Hepatocyte (in vitro differentiated cells): ENCODE results near the gene GZF1. TPM values are rescaled to one million over a fixed set of nuclear protein-coding genes. Genes with fewer than 3 reads are reported as not detected.

Source experiments
- DNase-seq: peaks from one replicate; pipeline ENCODE4 v3.0.0-alpha.2; 2016; ENCODE audit warnings: low spot score
- H2AFZ ChIP-seq: fragments of 200-600 bp; sonication (generic); 2 replicates; pipeline ENCODE4 v1.6.0; 2016; ENCODE audit warnings: antibody characterized with exemption, mild to moderate bottlenecking
- H3K27ac ChIP-seq: fragments of 200-600 bp; sonication (generic); 2 replicates; pipeline ENCODE4 v1.5.1; 2016; ENCODE audit warnings: mild to moderate bottlenecking
- H3K27me3 ChIP-seq: fragments of 200-600 bp; sonication (generic); 2 replicates; pipeline ENCODE4 v1.6.1; 2016
- H3K36me3 ChIP-seq: fragments of 200-600 bp; sonication (generic); replicated peaks from 2 replicates; pipeline ENCODE4 v1.5.1; 2016; ENCODE audit warnings: low read depth; ENCODE audit not compliant: insufficient read depth
- H3K4me1 ChIP-seq: fragments of 200-600 bp; sonication (generic); 2 replicates; pipeline ENCODE4 v1.5.1; 2016; ENCODE audit warnings: mild to moderate bottlenecking, moderate library complexity; ENCODE audit not compliant: insufficient read depth
- H3K4me2 ChIP-seq: fragments of 200-600 bp; sonication (generic); 2 replicates; pipeline ENCODE4 v1.6.0; 2016
- H3K4me3 ChIP-seq: fragments of 200-600 bp; sonication (generic); 2 replicates; pipeline ENCODE4 v1.5.1; 2016; ENCODE audit warnings: mild to moderate bottlenecking
- H3K79me2 ChIP-seq: fragments of 200-600 bp; sonication (generic); 2 replicates; pipeline ENCODE4 v1.6.0; 2017; ENCODE audit warnings: mild to moderate bottlenecking
- H3K9me2 ChIP-seq: fragments of 200-600 bp; sonication (generic); replicated peaks from 2 replicates; pipeline ENCODE4 v1.6.0; 2017; ENCODE audit warnings: mild to moderate bottlenecking; ENCODE audit not compliant: insufficient read depth
- H3K9me3 ChIP-seq: fragments of 200-600 bp; sonication (generic); 2 replicates; pipeline ENCODE4 v1.5.1; 2016; ENCODE audit warnings: low read depth, mild to moderate bottlenecking
- H4K20me1 ChIP-seq: fragments of 200-600 bp; sonication (generic); 2 replicates; pipeline ENCODE4 v1.6.0; 2016; ENCODE audit warnings: mild to moderate bottlenecking; ENCODE audit not compliant: insufficient read depth, poor library complexity, severe bottlenecking
- EZH2 ChIP-seq: fragments of 200-600 bp; sonication (generic); IDR thresholded peaks from 2 replicates; pipeline ENCODE4 v1.6.1; 2016; ENCODE audit warnings: antibody characterized with exemption, mild to moderate bottlenecking, borderline replicate concordance
- EZH2phosphoT487 ChIP-seq: fragments of 200-600 bp; sonication (generic); IDR thresholded peaks from one replicate; pipeline ENCODE4 v1.6.1; 2018; ENCODE audit warnings: antibody characterized with exemption, mild to moderate bottlenecking, low read depth, moderate library complexity; ENCODE audit not compliant: unreplicated experiment, severe bottlenecking
- WGBS: methylation state at CpG from one replicate; pipeline ENCODE4 v1.1.6; 2016; ENCODE audit warnings: low lambda C conversion rate; ENCODE audit errors: missing lambda C conversion rate; 5-methylcytosine and 5-hydroxymethylcytosine counted together
- polyA plus RNA-seq: library from polyadenylated mRNA; unstranded; fragments of >200 nt; fragmentation: Nextera tagmentation; extraction: Ambion mirVana; gene quantifications from 2 replicates; pipeline ENCODE4 v1.2.1, GENCODE V29; 2016
- small RNA-seq: library from RNA; depleted of rRNA; stranded (forward); fragments of <200 nt; gene quantifications from one replicate; pipeline ENCODE3, GENCODE V24; 2014
- total RNA-seq: library from RNA; depleted of rRNA; stranded (reverse); fragments of >200 nt; gene quantifications from 2 replicates; pipeline ENCODE4 v1.2.3, GENCODE V29; 2014
- TF ChIP-seq, protein P1 (sequence below): fragments of 200-600 bp; sonication (generic); IDR thresholded peaks from 2 replicates; pipeline ENCODE4 v1.5.1; 2016; ENCODE audit warnings: antibody characterized with exemption, mild to moderate bottlenecking; ENCODE audit not compliant: poor library complexity

Gene GZF1
- total and polyA plus RNA-seq, 2 experiments from 2014 or later, result 8.8 to 17.8 TPM

DNA sequence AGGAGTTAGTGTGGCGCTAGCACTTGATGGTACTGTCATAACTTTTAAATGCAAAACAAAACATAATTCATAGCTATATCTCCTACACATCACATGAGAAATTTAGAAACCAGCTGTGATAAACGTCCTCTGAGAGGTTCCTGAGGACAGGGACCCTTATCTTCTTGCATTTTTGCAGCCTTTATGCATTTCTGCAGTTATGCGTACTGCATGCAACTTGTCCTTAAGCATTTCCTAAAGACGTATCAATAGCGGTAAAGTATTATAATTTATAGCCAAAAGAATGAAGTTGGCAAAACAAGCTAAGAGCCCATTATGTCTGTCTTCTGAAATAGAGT lies 57.6 kb downstream of the GZF1 start:
- Histone ChIP-seq H3K27me3 (no peaks in the 10 kb centered on the region), H3K4me1 (peaks cover 8% of the 10 kb centered on the region), H3K27ac (peak overlapping the region; percentile 93), H2AFZ (peak overlapping the region; percentile 17), H3K9me2 (no peaks in the 10 kb centered on the region), H3K36me3 (no peaks in the 10 kb centered on the region), H3K4me2 (peak overlapping the region; percentile 96), H3K9me3 (no peaks in the 10 kb centered on the region), H4K20me1 (peaks cover 6% of the 10 kb centered on the region), H3K79me2 (peaks cover 64% of the 10 kb centered on the region), H3K4me3 (peak overlapping the region; percentile 89)
- 63% methylated on average over 5 of the region's 5 CpGs for WGBS
- no peak for DNase-seq
- TF ChIP-seq EZH2phosphoT487, result no peak

DNA sequence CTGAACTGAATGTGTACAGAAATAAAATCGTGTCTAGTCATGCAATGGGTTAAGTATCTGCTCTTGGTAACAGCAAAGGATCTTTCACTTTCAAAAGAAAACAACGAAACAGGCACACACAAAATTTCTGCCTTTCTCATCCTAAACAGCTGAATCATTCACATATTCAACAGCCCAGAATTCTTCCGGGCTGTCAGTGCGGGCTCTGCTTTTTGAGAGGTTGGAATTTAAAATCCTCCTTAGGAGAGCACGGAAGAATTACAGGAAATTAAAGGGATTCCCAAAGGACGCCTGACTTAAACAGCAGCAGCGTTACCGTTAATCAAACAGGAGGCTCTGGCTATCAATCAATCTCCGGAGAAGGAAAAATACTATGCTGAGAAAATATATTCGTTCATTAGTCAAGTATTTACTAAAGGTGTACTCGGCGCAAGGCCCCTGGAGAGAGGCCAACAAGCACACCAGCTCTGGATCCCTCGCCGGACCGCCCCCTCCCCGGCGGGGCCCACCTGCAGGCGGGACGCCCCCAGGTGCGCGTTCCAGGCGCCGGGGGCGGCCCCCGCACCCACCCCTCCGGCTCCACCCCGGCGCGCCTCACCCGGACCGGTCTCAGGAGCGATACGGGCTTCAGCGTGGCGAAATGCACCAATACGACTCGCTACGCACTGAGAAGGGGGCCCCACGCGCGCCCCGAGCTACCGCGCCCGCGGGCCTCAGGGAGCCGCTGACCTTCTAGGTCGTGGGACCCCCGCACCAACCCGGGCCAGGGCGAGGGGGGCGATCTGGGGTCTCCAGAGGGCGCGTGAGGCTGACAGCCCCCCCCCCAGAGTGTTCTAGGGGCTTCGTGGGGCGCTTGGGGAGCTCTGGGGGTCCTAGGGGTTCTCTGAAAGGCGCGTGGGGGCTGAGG lies 58.3 kb downstream of the GZF1 start:
- peak overlapping the region; percentile 93 for H3K27ac ChIP-seq
- no peaks in the 10 kb centered on the region for H3K27me3 ChIP-seq
- peak overlapping the region; percentile 96 for H3K4me2 ChIP-seq
- H2AFZ ChIP-seq, result peak overlapping the region; percentile 17
- peaks cover 6% of the 10 kb centered on the region for H4K20me1 ChIP-seq
- H3K4me1 ChIP-seq, result peaks cover 8% of the 10 kb centered on the region
- no peaks in the 10 kb centered on the region for H3K9me2 ChIP-seq
- no peaks in the 10 kb centered on the region for H3K9me3 ChIP-seq
- H3K79me2 ChIP-seq, result peaks cover 58% of the 10 kb centered on the region
- TF ChIP-seq EZH2phosphoT487, result no peak
- TF ChIP-seq EZH2, result no peak
- TF ChIP-seq, protein P1, sequence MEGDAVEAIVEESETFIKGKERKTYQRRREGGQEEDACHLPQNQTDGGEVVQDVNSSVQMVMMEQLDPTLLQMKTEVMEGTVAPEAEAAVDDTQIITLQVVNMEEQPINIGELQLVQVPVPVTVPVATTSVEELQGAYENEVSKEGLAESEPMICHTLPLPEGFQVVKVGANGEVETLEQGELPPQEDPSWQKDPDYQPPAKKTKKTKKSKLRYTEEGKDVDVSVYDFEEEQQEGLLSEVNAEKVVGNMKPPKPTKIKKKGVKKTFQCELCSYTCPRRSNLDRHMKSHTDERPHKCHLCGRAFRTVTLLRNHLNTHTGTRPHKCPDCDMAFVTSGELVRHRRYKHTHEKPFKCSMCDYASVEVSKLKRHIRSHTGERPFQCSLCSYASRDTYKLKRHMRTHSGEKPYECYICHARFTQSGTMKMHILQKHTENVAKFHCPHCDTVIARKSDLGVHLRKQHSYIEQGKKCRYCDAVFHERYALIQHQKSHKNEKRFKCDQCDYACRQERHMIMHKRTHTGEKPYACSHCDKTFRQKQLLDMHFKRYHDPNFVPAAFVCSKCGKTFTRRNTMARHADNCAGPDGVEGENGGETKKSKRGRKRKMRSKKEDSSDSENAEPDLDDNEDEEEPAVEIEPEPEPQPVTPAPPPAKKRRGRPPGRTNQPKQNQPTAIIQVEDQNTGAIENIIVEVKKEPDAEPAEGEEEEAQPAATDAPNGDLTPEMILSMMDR, result no peak
- DNase-seq, result peak; percentile 71
- H3K36me3 ChIP-seq, result no peaks in the 10 kb centered on the region
- H3K4me3 ChIP-seq, result peak overlapping the region; percentile 89
- 3% methylated on average over 28 of the region's 58 CpGs for WGBS

DNA sequence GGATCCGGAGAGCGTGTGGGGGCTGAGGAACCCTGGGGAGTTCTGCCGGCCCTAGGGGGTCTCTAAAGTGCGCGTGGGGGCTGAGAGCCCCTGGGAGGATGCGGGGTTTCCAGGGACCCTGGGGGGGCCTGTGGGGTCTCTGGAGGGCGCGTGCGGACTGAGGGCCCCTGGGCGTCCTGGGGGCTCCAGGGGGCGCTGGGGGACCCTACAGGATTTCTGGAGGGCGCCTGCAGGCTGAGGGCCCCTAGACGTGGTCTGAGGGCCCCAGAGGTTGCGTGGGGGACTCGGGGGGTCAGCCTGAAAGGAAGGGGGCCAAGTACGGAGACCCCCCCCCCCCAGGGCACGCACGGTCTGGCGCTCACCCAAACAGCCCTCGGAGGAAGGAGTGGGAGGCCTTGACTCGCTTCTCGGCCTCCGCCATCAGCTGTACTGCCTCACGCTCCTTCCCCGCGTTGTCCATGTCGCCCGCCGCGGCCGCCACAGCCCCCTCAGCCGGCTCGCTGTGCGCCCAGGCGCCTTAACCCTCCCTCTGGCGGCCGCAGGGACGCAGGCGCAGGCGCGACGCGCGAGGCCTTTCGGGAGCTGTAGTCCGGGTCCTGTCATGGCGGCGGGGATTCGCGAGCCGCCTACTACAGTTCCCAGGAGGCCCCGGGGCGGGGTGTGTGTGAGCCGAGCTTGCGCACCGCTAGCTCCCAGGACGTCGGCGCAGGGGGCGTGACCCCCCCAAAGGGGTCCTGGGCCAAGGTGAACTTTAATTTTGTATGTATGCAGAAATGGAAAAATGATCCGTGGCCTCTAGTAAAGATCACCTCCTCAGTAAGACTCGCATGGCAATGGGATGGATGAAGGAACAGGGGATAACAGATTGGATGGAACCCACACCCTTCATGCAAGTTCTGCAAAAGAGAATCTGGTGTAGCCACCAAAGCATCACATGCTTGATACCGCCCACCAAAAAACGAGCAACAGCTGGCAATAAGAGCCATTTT lies 59.3 kb downstream of the GZF1 start, which contains the start of gene NAPB:
TSS of gene NAPB (minus strand) at position 546 of the 989 bp plus-strand sequence. CDS start at position 460, 86 bp downstream.
- WGBS, result 1% methylated on average over 53 of the region's 64 CpGs
- Histone ChIP-seq H3K9me3 (no peaks in the 10 kb centered on the region), H3K4me2 (peak within 1 kb of the TSS; percentile 96), H3K36me3 (no peaks in the 10 kb centered on the region), H4K20me1 (peaks cover 6% of the 10 kb centered on the region), H2AFZ (peak within 1 kb of the TSS; percentile 53), H3K9me2 (no peaks in the 10 kb centered on the region), H3K27ac (peak within 1 kb of the TSS; percentile 93), H3K4me3 (peak within 1 kb of the TSS; percentile 89), H3K4me1 (peaks cover 8% of the 10 kb centered on the region), H3K27me3 (no peaks in the 10 kb centered on the region), H3K79me2 (peaks cover 48% of the 10 kb centered on the region)
- peak; percentile 98 for DNase-seq
- no peak for TF ChIP-seq EZH2phosphoT487
- TF ChIP-seq EZH2, result no peak
- TF ChIP-seq, protein P1, result no peak

Small RNA genes within 50 kb of the gene (small RNA-seq; reads per million reads assigned to genes)
- gene RNA5SP479, result not detected

Other genes with a start within 250 kb of the GZF1 start
- gene NXT1, start 11.4 kb upstream of the GZF1 start, total RNA-seq, result 29.7 and 30.9 TPM in 2 replicates
- gene NXT1, start 11.4 kb upstream of the GZF1 start, polyA plus RNA-seq, result 36.3 and 38.1 TPM in 2 replicates
- 7.3 and 11.2 TPM in 2 replicates for gene NAPB, start 59.3 kb downstream of the GZF1 start, total RNA-seq
- 7.3 and 11.9 TPM in 2 replicates for gene NAPB, start 59.3 kb downstream of the GZF1 start, polyA plus RNA-seq
- gene CSTL1, start 77.5 kb downstream of the GZF1 start, total RNA-seq, result not detected in 2 replicates
- gene CSTL1, start 77.5 kb downstream of the GZF1 start, polyA plus RNA-seq, result not detected in 2 replicates
- not detected in 2 replicates for gene CST11, start 90.7 kb downstream of the GZF1 start, total RNA-seq
- gene CST11, start 90.7 kb downstream of the GZF1 start, polyA plus RNA-seq, result not detected in 2 replicates
- not detected in 2 replicates for gene CST8, start 128.9 kb downstream of the GZF1 start, total RNA-seq
- gene CST8, start 128.9 kb downstream of the GZF1 start, polyA plus RNA-seq, result not detected in 2 replicates
- not detected in 2 replicates for gene CST9L, start 206.3 kb downstream of the GZF1 start, total RNA-seq
- gene CST9L, start 206.3 kb downstream of the GZF1 start, polyA plus RNA-seq, result not detected in 2 replicates
- gene CST9, start 243.7 kb downstream of the GZF1 start, total RNA-seq, result not detected in 2 replicates
- gene CST9, start 243.7 kb downstream of the GZF1 start, polyA plus RNA-seq, result not detected in 2 replicates